Keratinocyte (primary cell): ENCODE results near the gene MMP21. TPM values are rescaled to one million over a fixed set of nuclear protein-coding genes. Genes with fewer than 3 reads are reported as not detected.

Source experiments
- DNase-seq: peaks from one replicate; pipeline ENCODE4 v3.0.0-alpha.2; 2011; ENCODE audit warnings: low read depth, missing footprints, low spot score
- FAIRE-seq: peaks from 2 replicates; lab custom pipeline; 2011; peaks lifted over from hg19 to GRCh38; lab: Jason Lieb, UNC
- H2AFZ ChIP-seq: 2 replicates; pipeline ENCODE4 v1.6.0; 2012; ENCODE audit warnings: low read length, control low read depth, inconsistent platforms; ENCODE audit not compliant: control insufficient read depth
- H3K27ac ChIP-seq: 2 replicates; pipeline ENCODE4 v1.5.1; 2011; ENCODE audit warnings: low read length; ENCODE audit not compliant: control insufficient read depth, insufficient read depth
- H3K27me3 ChIP-seq: 3 replicates; pipeline ENCODE4 v1.6.0; 2011; ENCODE audit warnings: low read length; ENCODE audit not compliant: control insufficient read depth, insufficient read depth; ENCODE audit errors: extremely low read depth
- H3K36me3 ChIP-seq, 2 experiments: 2 replicates in 1 of 2; 3 replicates in 1 of 2; pipeline ENCODE4 v1.5.1; 2011; ENCODE audit warnings: low read length in 2 of 2, mild to moderate bottlenecking in 1 of 2; ENCODE audit not compliant: control insufficient read depth in 2 of 2, insufficient read depth in 2 of 2; ENCODE audit errors: extremely low read depth in 1 of 2
- H3K4me1 ChIP-seq: 3 replicates; pipeline ENCODE4 v1.5.1; 2011; ENCODE audit warnings: low read length; ENCODE audit not compliant: control insufficient read depth, insufficient read depth; ENCODE audit errors: extremely low read depth
- H3K4me2 ChIP-seq: 3 replicates; pipeline ENCODE4 v1.6.0; 2011; ENCODE audit warnings: low read depth, low read length; ENCODE audit not compliant: control insufficient read depth, insufficient read depth; ENCODE audit errors: extremely low read depth
- H3K4me3 ChIP-seq, 3 experiments: fragments of 200-600 bp in 1 of 3; sonication (generic) in 1 of 3; 2 replicates in 2 of 3; 3 replicates in 1 of 3; pipeline ENCODE4 v1.5.1; 2011 to 2016; ENCODE audit warnings: low read length in 3 of 3, mild to moderate bottlenecking in 3 of 3, control low read depth in 2 of 3, inconsistent platforms in 1 of 3, low read depth in 1 of 3, mixed read lengths in 1 of 3, mixed run types in 1 of 3, moderate library complexity in 1 of 3; ENCODE audit not compliant: control insufficient read depth in 2 of 3, insufficient read depth in 2 of 3; ENCODE audit errors: extremely low read depth in 1 of 3
- H3K79me2 ChIP-seq: 2 replicates; pipeline ENCODE4 v1.6.0; 2012; ENCODE audit warnings: low read length; ENCODE audit not compliant: control insufficient read depth, insufficient read depth
- H3K9ac ChIP-seq: 3 replicates; pipeline ENCODE4 v1.6.0; 2011; ENCODE audit warnings: low read length; ENCODE audit not compliant: control insufficient read depth, insufficient read depth; ENCODE audit errors: extremely low read depth
- H3K9me1 ChIP-seq: 3 replicates; pipeline ENCODE4 v1.6.0; 2011; ENCODE audit warnings: low read length; ENCODE audit not compliant: control insufficient read depth, insufficient read depth; ENCODE audit errors: extremely low read depth
- H3K9me3 ChIP-seq: 2 replicates; pipeline ENCODE4 v1.5.1; 2012; ENCODE audit warnings: low read depth, low read length; ENCODE audit not compliant: control insufficient read depth
- H4K20me1 ChIP-seq: 3 replicates; pipeline ENCODE4 v1.6.0; 2011; ENCODE audit warnings: low read length; ENCODE audit not compliant: control insufficient read depth, insufficient read depth; ENCODE audit errors: extremely low read depth
- EZH2 ChIP-seq: IDR thresholded peaks from one replicate; pipeline ENCODE4 v1.6.1; 2012; ENCODE audit warnings: inconsistent platforms, mild to moderate bottlenecking, low read length, moderate library complexity
- dilution Hi-C: fragments of 300-500 bp; cut with MboI; formaldehyde crosslinking; loops from one replicate; pipeline ENCODE4 v1.7.0; 2020; ENCODE audit warnings: low sequenced_read_pairs; ENCODE audit not compliant: extremely low pct_ligation_motif_present
- polyA plus RNA-seq, 5 experiments: library from polyadenylated mRNA; depleted of rRNA in 3 of 5; stranded (reverse) in 3 of 5; stranded (forward) in 1 of 5; unstranded in 1 of 5; fragments of >200 nt; gene quantifications; 1 replicate in 1 of 5; 2 replicates in 3 of 5; 3 replicates in 1 of 5; pipeline versions ENCODE4 v1.2.1 to v1.2.3, GENCODE V29; 2011 to 2012; ENCODE audit warnings: missing spikeins in 2 of 5, low read depth in 1 of 5, low replicate concordance in 1 of 5
- TF ChIP-seq, protein P1 (sequence below), 3 experiments: IDR thresholded peaks in 1 of 3; conservative IDR thresholded peaks in 1 of 3; optimal IDR thresholded peaks in 1 of 3; 2 replicates in 2 of 3; 3 replicates in 1 of 3; pipeline versions ENCODE3 to v1.5.1; 2011; ENCODE audit warnings: low read length in 3 of 3, mild to moderate bottlenecking in 3 of 3, moderate library complexity in 2 of 3, control low read depth in 1 of 3, inconsistent platforms in 1 of 3; ENCODE audit not compliant: insufficient read depth in 2 of 3; ENCODE audit errors: extremely low read depth in 1 of 3

The MMP21 gene
- polyA plus RNA-seq, 1 donor (not counting 4 experiments of a cell fraction or from before 2014, with no cell fraction given): not detected

DNA sequence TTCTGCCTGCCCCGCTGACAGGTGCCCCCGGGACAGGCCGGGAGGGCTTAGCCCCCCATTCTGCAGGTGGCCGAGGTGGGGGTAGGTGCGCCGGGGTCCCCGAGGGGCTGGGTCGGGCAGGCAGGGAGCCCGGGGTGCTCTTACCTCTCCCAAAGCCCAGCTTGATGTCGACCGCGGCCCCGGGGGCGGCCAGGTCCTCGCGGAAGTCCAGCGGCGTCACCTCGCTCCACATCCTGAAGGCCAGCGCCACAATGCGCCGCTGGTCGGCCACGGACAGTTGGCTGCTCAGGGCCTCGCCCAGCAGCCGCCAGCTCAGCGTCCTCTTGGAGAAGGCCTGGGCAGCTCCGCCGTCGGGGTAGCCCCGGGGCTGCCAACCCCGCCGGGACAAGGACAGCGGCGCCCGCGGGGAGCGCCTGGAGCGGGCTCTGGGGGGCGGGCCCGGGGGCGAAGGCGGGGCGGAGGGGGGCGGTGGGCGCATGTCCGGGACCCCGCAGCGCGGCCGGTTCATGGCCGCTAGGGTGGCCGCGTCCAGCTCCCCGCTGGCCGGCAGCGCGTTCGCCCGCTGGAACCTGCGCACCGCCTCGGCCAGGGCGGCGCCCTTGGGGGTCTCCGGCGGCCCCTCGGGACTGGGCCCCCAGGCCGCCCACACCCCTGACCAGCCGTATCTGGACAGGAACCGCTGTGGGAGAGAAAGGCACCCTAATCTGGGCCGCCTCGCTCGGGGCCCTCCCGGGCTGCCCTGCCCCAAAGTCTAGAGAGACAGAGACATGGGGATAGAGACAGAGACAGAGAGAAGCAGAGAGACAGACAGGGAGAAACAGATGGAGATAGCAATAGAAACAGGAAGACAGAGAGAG is 1.7 kb downstream of the MMP21 start:
- no peaks in the 10 kb centered on the region for H3K4me1 ChIP-seq
- H3K4me3 ChIP-seq: no peak overlapping the region
- DNase-seq (no peak), FAIRE-seq (no peak)
- no peaks in the 10 kb centered on the region for H3K9me1 ChIP-seq
- no peaks in the 10 kb centered on the region for H3K9me3 ChIP-seq
- H2AFZ ChIP-seq: no peak overlapping the region
- no peak overlapping the region for H3K9ac ChIP-seq
- no peaks in the 10 kb centered on the region for H3K79me2 ChIP-seq
- TF ChIP-seq EZH2: no peak
- TF ChIP-seq, protein P1, sequence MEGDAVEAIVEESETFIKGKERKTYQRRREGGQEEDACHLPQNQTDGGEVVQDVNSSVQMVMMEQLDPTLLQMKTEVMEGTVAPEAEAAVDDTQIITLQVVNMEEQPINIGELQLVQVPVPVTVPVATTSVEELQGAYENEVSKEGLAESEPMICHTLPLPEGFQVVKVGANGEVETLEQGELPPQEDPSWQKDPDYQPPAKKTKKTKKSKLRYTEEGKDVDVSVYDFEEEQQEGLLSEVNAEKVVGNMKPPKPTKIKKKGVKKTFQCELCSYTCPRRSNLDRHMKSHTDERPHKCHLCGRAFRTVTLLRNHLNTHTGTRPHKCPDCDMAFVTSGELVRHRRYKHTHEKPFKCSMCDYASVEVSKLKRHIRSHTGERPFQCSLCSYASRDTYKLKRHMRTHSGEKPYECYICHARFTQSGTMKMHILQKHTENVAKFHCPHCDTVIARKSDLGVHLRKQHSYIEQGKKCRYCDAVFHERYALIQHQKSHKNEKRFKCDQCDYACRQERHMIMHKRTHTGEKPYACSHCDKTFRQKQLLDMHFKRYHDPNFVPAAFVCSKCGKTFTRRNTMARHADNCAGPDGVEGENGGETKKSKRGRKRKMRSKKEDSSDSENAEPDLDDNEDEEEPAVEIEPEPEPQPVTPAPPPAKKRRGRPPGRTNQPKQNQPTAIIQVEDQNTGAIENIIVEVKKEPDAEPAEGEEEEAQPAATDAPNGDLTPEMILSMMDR (optimal IDR thresholded peaks at IDR 0.05 in 1 of 3, IDR thresholded peaks at IDR 0.05 in 1 of 3, conservative IDR thresholded peaks at IDR 0.05 in 1 of 3; ENCODE audit: extremely low read depth in 1 of 3, insufficient read depth in 2 of 3, low read length in 3 of 3): no peak
- dilution Hi-C loops: no loop called here
- no peak overlapping the region for H3K27ac ChIP-seq
- peaks cover 0 to 2% of the 10 kb centered on the region in 2 experiments for H3K36me3 ChIP-seq
- no peaks in the 10 kb centered on the region for H3K27me3 ChIP-seq
- H3K4me2 ChIP-seq: no peak overlapping the region
- no peaks in the 10 kb centered on the region for H4K20me1 ChIP-seq

DNA sequence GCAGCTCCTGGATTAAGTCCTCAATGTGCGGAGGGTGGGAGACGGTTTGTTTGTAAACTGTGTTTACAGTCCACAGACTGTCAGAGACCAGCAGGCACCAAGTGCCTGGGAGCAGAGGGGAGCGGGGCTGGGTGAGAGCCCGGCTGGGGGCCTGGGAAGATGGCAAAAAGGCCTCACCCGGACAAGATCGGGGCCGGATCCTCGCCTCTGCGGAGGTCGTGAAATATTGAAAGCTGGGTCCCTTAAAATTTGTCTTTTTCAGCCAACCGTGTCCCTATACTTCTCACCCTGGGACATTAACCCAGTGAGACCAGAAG is 2.8 kb downstream of the MMP21 start:
- DNase-seq (no peak), FAIRE-seq (no peak)
- TF ChIP-seq, protein P1 (optimal IDR thresholded peaks at IDR 0.05 in 1 of 3, IDR thresholded peaks at IDR 0.05 in 1 of 3, conservative IDR thresholded peaks at IDR 0.05 in 1 of 3; ENCODE audit: extremely low read depth in 1 of 3, insufficient read depth in 2 of 3, low read length in 3 of 3): no peak
- no peak for TF ChIP-seq EZH2
- Histone ChIP-seq H3K4me3 (no peak overlapping the region), H3K27me3 (no peaks in the 10 kb centered on the region), H3K9me1 (no peaks in the 10 kb centered on the region), H4K20me1 (no peaks in the 10 kb centered on the region), H3K9ac (no peak overlapping the region), H2AFZ (no peak overlapping the region), H3K9me3 (no peaks in the 10 kb centered on the region), H3K79me2 (no peaks in the 10 kb centered on the region), H3K4me2 (no peak overlapping the region), H3K27ac (no peak overlapping the region), H3K36me3 (peaks cover 0 to 2% of the 10 kb centered on the region in 2 experiments), H3K4me1 (no peaks in the 10 kb centered on the region)
- dilution Hi-C loops: no loop called here
